NCI-H2107 treated with DMSO at 0.1 percent for 48 hours (cell line): Measurements from ENCODE around the gene FBXO8.

Source experiments
- DNase-seq: peaks from one replicate; lab custom pipeline; 2025; ENCODE audit not compliant: unreplicated experiment; lab: John Stamatoyannopoulos, UW

FBXO8 gene

GRCh38 chr4:174248407-174248806 lies 35.1 kb downstream of the FBXO8 start:
- DNase-seq: no peak

GRCh38 chr4:174245714-174246113 lies 37.8 kb downstream of the FBXO8 start:
- DNase-seq: no peak

GRCh38 chr4:174244441-174244840 lies 39.0 kb downstream of the FBXO8 start:
- no peak for DNase-seq

GRCh38 chr4:174241162-174241561 lies 42.3 kb downstream of the FBXO8 start:
- no peak for DNase-seq

GRCh38 chr4:174236359-174236758 lies 47.1 kb downstream of the FBXO8 start:
- no peak for DNase-seq

- DNase-seq: no peak
Measured at GRCh38 chr4:174230680-174231079, 52.8 kb downstream of the FBXO8 start.

- DNase-seq: no peak
Measured at GRCh38 chr4:174230148-174230547, 53.3 kb downstream of the FBXO8 start.

- DNase-seq: no peak
Measured at GRCh38 chr4:174228988-174229387, 54.5 kb downstream of the FBXO8 start.

GRCh38 chr4:174225349-174226049 lies 58.0 kb downstream of the FBXO8 start:
- no peak for DNase-seq

GRCh38 chr4:174224550-174224949 lies 58.9 kb downstream of the FBXO8 start:
- DNase-seq: no peak

- DNase-seq: no peak
Measured at GRCh38 chr4:174222266-174222872, 61.1 kb downstream of the FBXO8 start.

- no peak for DNase-seq
Measured at GRCh38 chr4:174218127-174218790, 65.2 kb downstream of the FBXO8 start.

- peak; percentile 8 for DNase-seq
Measured at GRCh38 chr4:174217273-174218126, 66.0 kb downstream of the FBXO8 start.

- no peak for DNase-seq
Measured at GRCh38 chr4:174216799-174217272, 66.6 kb downstream of the FBXO8 start.

- no peak for DNase-seq
Measured at GRCh38 chr4:174215961-174216680, 67.3 kb downstream of the FBXO8 start.

- no peak for DNase-seq
Measured at GRCh38 chr4:174215057-174215456, 68.4 kb downstream of the FBXO8 start.

- no peak for DNase-seq
Measured at GRCh38 chr4:174214101-174214878, 69.2 kb downstream of the FBXO8 start.

- no peak for DNase-seq
Measured at GRCh38 chr4:174213731-174214100, 69.8 kb downstream of the FBXO8 start.

- DNase-seq: no peak
Measured at GRCh38 chr4:174212061-174212460, 71.4 kb downstream of the FBXO8 start.

GRCh38 chr4:174211622-174212044 lies 71.8 kb downstream of the FBXO8 start:
- no peak for DNase-seq
